K562 (cell line): ENCODE measurements around the gene ZNF862.

Experiments used
- CBFA2T2 ChIP-seq: fragments of 450-650 bp; conservative IDR thresholded peaks from 2 replicates; pipeline ENCODE4 v1.6.1; 2017; ENCODE audit warnings: mild to moderate bottlenecking
- ELF1 ChIP-seq: fragments of 200-800 bp; sonication (Bioruptor generic); IDR thresholded peaks from 2 replicates; pipeline ENCODE4 v1.6.1; 2016; ENCODE audit warnings: missing genetic modification characterization, missing compliant biosample characterization
- ETV6 ChIP-seq, 3 experiments: fragments of 150-350 bp in 1 of 3; sonication (generic) in 1 of 3; formaldehyde crosslinking in 1 of 3; IDR thresholded peaks; 2 replicates each; pipeline versions ENCODE4 v1.6.1 to v1.8.0; 2014 to 2022; ENCODE audit warnings: borderline replicate concordance in 2 of 3, low read depth in 2 of 3, antibody characterized with exemption in 1 of 3, low read length in 1 of 3, mild to moderate bottlenecking in 1 of 3, missing genetic modification reagents in 1 of 3
- EZH2 ChIP-seq: IDR thresholded peaks from 2 replicates; pipeline ENCODE4 v1.6.1; 2012; ENCODE audit warnings: low read depth, mild to moderate bottlenecking, inconsistent platforms, low read length, borderline replicate concordance
- MXI1 ChIP-seq: IDR thresholded peaks from 2 replicates; pipeline ENCODE4 v1.6.1; 2011; ENCODE audit warnings: low read depth, mild to moderate bottlenecking, improper control_type of control experiment, low read length
- MYBL2 ChIP-seq, 2 experiments: fragments of 450-650 bp in 1 of 2; sonication (generic) in 1 of 2; formaldehyde crosslinking in 1 of 2; IDR thresholded peaks; 2 replicates each; pipeline versions ENCODE4 v1.6.1 to v1.8.1; 2017 to 2022; ENCODE audit warnings: borderline replicate concordance in 1 of 2, inconsistent platforms in 1 of 2, low read depth in 1 of 2, mild to moderate bottlenecking in 1 of 2, missing genetic modification reagents in 1 of 2, moderate library complexity in 1 of 2
- POLR2A ChIP-seq: fragments of 450-650 bp; conservative IDR thresholded peaks from 2 replicates; pipeline ENCODE4 v1.6.1; 2016
- SAFB2 ChIP-seq: fragments of 200-400 bp; formaldehyde crosslinking; IDR thresholded peaks from 2 replicates; pipeline ENCODE4 v1.6.1; 2018; ENCODE audit warnings: borderline replicate concordance, low read length, low read depth, moderate library complexity; ENCODE audit not compliant: severe bottlenecking
- TAF1 ChIP-seq: IDR thresholded peaks from 2 replicates; pipeline ENCODE4 v1.6.1; 2011; ENCODE audit warnings: mild to moderate bottlenecking, low read length, moderate library complexity; ENCODE audit not compliant: insufficient read depth, control insufficient read depth, severe bottlenecking; ENCODE audit errors: extremely low read depth
- U2AF1 ChIP-seq: fragments of 200-400 bp; formaldehyde crosslinking; optimal IDR thresholded peaks from 2 replicates; pipeline ENCODE3; 2017; ENCODE audit warnings: mild to moderate bottlenecking, low read depth, low read length, moderate library complexity
- TF ChIP-seq, protein P1 (sequence below): fragments of 250-450 bp; sonication (Bioruptor Pico); IDR thresholded peaks from 2 replicates; pipeline ENCODE4 v1.8.0; 2021; ENCODE audit warnings: borderline replicate concordance, mild to moderate bottlenecking, moderate library complexity; ENCODE audit not compliant: poor library complexity, severe bottlenecking

DNA sequence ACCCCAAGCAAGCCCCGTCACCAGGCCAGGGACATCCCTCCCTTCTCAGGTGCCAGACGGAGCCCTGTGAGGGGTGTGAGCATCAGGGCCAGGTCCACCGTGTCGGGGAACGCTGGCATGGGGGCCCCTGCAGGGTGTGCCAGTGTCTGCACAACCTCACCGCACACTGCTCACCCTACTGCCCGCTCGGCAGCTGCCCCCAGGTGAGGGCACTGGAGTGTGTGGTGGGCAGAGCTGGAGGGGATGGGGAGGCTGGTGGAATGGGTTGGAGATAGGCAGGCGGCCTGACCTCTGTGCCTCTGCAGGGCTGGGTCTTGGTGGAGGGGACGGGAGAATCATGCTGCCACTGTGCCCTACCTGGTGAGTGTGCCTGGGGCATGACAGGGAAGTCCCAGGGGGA lies 44.9 kb upstream of the ZNF862 start:
- TF ChIP-seq SAFB2, result no peak
- no peak for TF ChIP-seq MXI1
- no peak for TF ChIP-seq POLR2A
- TF ChIP-seq EZH2, result no peak
- no peak for TF ChIP-seq TAF1
- TF ChIP-seq CBFA2T2, result no peak
- no peak for TF ChIP-seq ELF1
- TF ChIP-seq MYBL2 (IDR thresholded peaks at IDR 0.05; ENCODE audit: low read depth), result no peak
- TF ChIP-seq MYBL2 (CRISPR knock-in tag; IDR thresholded peaks at IDR 0.05; ENCODE audit: borderline replicate concordance), result no peak
- TF ChIP-seq U2AF1, result no peak
- TF ChIP-seq ETV6 (IDR thresholded peaks at IDR 0.05; ENCODE audit: borderline replicate concordance in 1 of 2, low read depth in 2 of 2, low read length in 1 of 2), result no peak
- no peak for TF ChIP-seq ETV6 (CRISPR knock-in tag; IDR thresholded peaks at IDR 0.05; ENCODE audit: borderline replicate concordance)
- TF ChIP-seq, protein P1, sequence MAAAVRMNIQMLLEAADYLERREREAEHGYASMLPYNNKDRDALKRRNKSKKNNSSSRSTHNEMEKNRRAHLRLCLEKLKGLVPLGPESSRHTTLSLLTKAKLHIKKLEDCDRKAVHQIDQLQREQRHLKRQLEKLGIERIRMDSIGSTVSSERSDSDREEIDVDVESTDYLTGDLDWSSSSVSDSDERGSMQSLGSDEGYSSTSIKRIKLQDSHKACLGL, result no peak
